ENCODE data around the gene EPS8L3. TPM values are rescaled to one million over a fixed set of nuclear protein-coding genes. Genes with fewer than 3 reads are reported as not detected.
A peak's percentile ranks its signal among the peaks of the same experiment; 100 is the strongest.

Gene EPS8L3
- total RNA-seq, 2 donors from 2014 or later: 4.2 TPM; not detected in 1

DNA sequence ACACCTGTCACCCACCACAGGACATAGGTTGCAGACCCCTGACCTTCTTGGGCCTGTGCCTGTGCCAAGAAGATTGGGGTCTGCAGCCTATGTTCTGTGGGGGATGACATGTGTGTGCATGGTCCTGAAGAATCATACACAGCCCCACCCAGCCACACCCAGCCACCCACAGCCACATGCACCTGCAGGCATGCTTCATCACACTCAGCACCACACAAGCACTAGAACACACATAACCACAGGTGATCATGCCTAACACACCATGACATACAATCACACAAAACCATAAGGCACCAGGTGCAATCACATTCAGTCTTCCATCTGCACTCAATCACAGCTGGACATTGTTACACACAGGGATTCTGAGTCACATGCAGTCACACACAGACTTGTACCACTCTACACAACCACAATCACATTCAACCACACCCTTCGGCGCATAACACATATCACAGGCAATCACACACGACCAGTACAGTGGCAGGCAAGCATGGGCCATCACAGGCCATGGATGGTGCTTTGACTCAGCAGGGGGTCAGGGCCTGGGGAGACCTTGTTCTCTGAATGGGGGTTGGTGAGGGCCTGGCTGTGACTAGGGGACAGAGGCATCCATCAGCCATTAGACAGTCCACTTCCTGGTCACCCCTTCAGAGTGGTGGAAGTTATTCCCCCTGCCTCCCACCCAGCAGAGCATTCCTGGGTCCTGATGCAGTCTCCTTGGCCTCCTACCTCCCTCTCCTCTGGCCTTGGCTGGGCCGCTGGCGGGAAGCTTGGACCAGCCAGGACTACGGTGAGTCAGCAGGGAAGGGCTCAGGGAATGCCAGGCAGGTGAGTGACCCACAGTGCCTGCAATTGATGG lies 44.3 kb upstream of the EPS8L3 start:
- intact Hi-C loops (cut with DNase I): no loop called here
- peak in 1 of 4 donors; percentile 37 for DNase-seq
- Histone ChIP-seq H3K27me3 (no peaks in the 10 kb centered on the region), H3K4me3 (no peak overlapping the region), H3K9me3 (no peaks in the 10 kb centered on the region), H3K27ac (no peak overlapping the region), H3K36me3 (replicated peaks in 1 of 2; ENCODE audit: insufficient read depth in 1 of 2, low read depth in 2 of 2) (no peaks in the 10 kb centered on the region), H3K4me1 (no peaks in the 10 kb centered on the region)
- ATAC-seq: peak; percentile 81
- WGBS, 2 donors: 87 to 90% methylated on average over 3 to 6 of the region's 6 CpGs
- TF ChIP-seq, protein P1, sequence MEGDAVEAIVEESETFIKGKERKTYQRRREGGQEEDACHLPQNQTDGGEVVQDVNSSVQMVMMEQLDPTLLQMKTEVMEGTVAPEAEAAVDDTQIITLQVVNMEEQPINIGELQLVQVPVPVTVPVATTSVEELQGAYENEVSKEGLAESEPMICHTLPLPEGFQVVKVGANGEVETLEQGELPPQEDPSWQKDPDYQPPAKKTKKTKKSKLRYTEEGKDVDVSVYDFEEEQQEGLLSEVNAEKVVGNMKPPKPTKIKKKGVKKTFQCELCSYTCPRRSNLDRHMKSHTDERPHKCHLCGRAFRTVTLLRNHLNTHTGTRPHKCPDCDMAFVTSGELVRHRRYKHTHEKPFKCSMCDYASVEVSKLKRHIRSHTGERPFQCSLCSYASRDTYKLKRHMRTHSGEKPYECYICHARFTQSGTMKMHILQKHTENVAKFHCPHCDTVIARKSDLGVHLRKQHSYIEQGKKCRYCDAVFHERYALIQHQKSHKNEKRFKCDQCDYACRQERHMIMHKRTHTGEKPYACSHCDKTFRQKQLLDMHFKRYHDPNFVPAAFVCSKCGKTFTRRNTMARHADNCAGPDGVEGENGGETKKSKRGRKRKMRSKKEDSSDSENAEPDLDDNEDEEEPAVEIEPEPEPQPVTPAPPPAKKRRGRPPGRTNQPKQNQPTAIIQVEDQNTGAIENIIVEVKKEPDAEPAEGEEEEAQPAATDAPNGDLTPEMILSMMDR (IDR thresholded peaks at IDR 0.05): no peak
- no peak for TF ChIP-seq POLR2A (IDR thresholded peaks at IDR 0.05)

DNA sequence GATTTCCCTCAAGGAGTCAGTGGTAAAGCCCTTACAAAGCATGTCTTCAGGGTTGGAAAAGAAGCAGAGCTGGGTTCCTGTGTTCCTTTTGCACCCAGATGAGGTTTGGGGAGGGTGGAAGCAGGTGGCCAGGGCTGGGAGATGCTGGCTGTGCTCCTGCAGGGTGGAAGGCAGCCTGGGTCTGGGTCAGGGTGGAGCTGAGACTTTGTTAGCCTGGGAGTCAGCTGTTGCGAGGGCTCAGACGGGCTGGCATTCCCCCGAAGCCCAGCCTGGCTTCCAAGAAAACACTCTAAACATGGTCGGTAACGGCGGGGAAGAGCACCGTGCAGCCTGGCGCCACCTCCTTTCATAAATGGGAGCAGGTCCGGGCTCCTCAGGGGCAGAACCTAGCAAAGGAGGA lies 43.7 kb upstream of the EPS8L3 start:
- intact Hi-C loops (cut with DNase I): no loop called here
- WGBS, 2 donors: 86 to 94% methylated on average over 5 to 9 of the region's 9 CpGs
- no peaks in the 10 kb centered on the region for H3K4me1 ChIP-seq
- H3K4me3 ChIP-seq: no peak overlapping the region
- DNase-seq: no peak
- no peak for ATAC-seq
- H3K27ac ChIP-seq: no peak overlapping the region
- TF ChIP-seq POLR2A (IDR thresholded peaks at IDR 0.05): no peak
- TF ChIP-seq, protein P1 (IDR thresholded peaks at IDR 0.05): no peak
- H3K27me3 ChIP-seq: no peaks in the 10 kb centered on the region
- no peaks in the 10 kb centered on the region for H3K36me3 ChIP-seq (replicated peaks in 1 of 2; ENCODE audit: insufficient read depth in 1 of 2, low read depth in 2 of 2)
- no peaks in the 10 kb centered on the region for H3K9me3 ChIP-seq

DNA sequence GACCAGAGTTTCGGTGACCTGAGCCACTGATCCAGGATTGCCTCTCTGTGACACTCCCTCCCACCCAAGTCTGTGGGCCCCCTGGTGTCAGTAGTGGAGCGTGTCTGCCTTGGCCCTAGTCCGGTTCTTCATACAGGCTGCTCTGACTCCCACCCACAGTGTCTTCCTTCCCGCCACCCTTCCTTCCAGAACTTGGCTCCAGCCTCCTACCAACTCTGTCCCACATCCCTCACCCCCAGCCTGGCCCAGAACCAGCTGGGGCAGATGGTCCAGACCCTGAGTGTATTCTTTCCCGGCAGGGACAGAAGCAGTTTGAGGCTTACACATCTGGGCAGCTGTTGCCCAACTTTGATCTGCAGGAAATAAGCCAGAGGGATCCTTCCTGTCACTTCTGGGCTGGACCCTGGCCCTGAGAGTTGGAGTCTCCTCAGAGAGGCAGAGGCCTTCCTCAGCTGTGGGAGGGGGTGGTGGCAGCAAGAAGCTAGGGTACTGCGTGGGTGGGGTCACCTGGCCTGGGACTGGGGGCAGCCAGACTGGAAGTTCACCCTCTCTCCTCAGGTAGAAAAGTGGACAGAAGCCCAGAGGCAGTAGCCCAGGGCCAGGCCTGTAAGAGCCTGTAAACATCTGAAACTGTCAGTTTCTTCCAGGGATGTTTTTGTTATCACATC lies 43.1 kb upstream of the EPS8L3 start:
- DNase-seq (no peak), ATAC-seq (peak; percentile 22)
- no peaks in the 10 kb centered on the region for H3K4me1 ChIP-seq
- intact Hi-C loops (cut with DNase I): no loop called here
- no peak overlapping the region for H3K4me3 ChIP-seq
- WGBS, 2 donors: 78 to 95% methylated on average over 5 to 6 of the region's 6 CpGs
- no peak overlapping the region for H3K27ac ChIP-seq
- no peak for TF ChIP-seq POLR2A (IDR thresholded peaks at IDR 0.05)
- no peaks in the 10 kb centered on the region for H3K27me3 ChIP-seq
- no peaks in the 10 kb centered on the region for H3K36me3 ChIP-seq (replicated peaks in 1 of 2; ENCODE audit: insufficient read depth in 1 of 2, low read depth in 2 of 2)
- H3K9me3 ChIP-seq: no peaks in the 10 kb centered on the region

DNA sequence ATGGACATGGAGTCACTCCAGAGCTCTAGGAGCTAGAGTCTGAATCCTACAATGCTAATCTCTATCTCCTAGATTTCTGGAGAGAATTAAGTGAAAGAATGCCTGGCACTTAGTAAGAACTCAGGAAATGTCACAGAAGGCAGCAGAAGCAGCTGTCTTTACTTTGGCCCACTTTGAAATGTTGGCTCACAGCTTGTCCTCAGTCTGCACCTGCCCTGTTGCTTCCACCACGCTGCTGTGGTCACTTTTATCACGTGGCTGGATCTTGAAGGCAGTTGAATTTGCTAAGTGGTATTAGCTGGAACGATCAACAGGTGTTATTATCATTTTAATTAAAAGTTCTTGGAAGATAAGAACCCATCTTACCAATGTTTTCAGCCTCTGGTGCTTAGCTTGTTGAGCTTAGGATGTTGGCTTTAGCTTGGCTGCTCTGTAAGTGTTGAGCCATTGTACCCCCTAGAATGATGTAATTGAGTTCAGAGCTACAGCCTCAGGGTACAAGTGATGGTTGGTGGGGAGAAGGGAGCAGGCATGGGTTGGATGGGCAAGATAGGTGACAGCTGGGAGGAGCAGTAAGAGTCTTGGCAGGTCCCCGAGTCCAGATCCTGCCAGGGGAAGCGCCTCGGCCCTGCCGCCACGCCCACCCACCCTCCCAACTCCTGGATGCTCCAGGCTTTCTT lies 41.9 kb upstream of the EPS8L3 start:
- 65 to 75% methylated on average over 8 of the region's 8 CpGs for WGBS, 2 donors
- H3K36me3 ChIP-seq (replicated peaks in 1 of 2; ENCODE audit: insufficient read depth in 1 of 2, low read depth in 2 of 2): no peaks in the 10 kb centered on the region
- H3K4me1 ChIP-seq: no peaks in the 10 kb centered on the region
- H3K27me3 ChIP-seq: no peaks in the 10 kb centered on the region
- no peak overlapping the region for H3K4me3 ChIP-seq
- TF ChIP-seq, protein P1 (IDR thresholded peaks at IDR 0.05): no peak
- TF ChIP-seq POLR2A (IDR thresholded peaks at IDR 0.05): no peak
- no peaks in the 10 kb centered on the region for H3K9me3 ChIP-seq
- ATAC-seq (no peak), DNase-seq (no peak)
- no peak overlapping the region for H3K27ac ChIP-seq
- intact Hi-C loops (cut with DNase I): no loop called here

DNA sequence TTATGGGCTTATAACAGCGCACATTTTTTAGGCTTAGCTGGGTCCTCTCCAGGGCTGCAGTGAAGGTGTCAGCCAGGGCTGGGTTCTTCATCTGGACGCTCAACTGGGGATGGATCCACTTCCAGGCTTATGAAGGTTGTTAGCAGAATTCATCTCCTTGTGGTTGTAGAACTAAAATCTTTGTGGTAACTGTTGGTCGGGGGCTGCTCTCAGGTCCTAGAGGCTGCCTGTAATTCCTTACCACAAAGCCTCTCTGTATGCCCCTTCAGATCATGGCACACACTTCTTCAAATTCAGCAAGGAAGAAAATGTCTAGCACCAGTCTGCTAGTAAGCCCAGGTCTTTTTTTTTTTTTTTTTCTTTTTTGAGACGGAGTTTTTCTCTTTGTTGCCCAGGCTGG lies 40.9 kb upstream of the EPS8L3 start:
- Histone ChIP-seq H3K27ac (no peak overlapping the region), H3K4me1 (no peaks in the 10 kb centered on the region), H3K27me3 (no peaks in the 10 kb centered on the region), H3K4me3 (no peak overlapping the region), H3K9me3 (no peaks in the 10 kb centered on the region), H3K36me3 (replicated peaks in 1 of 2; ENCODE audit: insufficient read depth in 1 of 2, low read depth in 2 of 2) (no peaks in the 10 kb centered on the region)
- no peak for TF ChIP-seq POLR2A (IDR thresholded peaks at IDR 0.05)
- TF ChIP-seq, protein P1 (IDR thresholded peaks at IDR 0.05): no peak
- WGBS, 2 donors: 89 to 91% methylated on average over 4 of the region's 4 CpGs
- ATAC-seq (no peak), DNase-seq (no peak)
- intact Hi-C loops (cut with DNase I): no loop called here
